IPS DF 19.7 (cell line): ENCODE results near the gene RLN1.
"Not testable (repeated sequence)": the region's sequence is repeated elsewhere in the genome, so short reads cannot be mapped to it uniquely, and the experiment has no call there.

ENCODE experiments used
- DNase-seq: peaks from one replicate; pipeline ENCODE4 v3.0.0-alpha.2; 2013; ENCODE audit warnings: low read depth, low spot score

RLN1 gene

GRCh38 chr9:5326187-5326586, 13.5 kb downstream of the RLN1 start:
- no peak for DNase-seq

GRCh38 chr9:5321601-5322000, 18.1 kb downstream of the RLN1 start:
- DNase-seq, result not testable (repeated sequence)

- no peak for DNase-seq
These were observed 18.6 kb downstream of the RLN1 start for GRCh38 chr9:5321058-5321457.

GRCh38 chr9:5316406-5316805, 23.3 kb downstream of the RLN1 start:
- DNase-seq, result not testable (repeated sequence)

DNA sequence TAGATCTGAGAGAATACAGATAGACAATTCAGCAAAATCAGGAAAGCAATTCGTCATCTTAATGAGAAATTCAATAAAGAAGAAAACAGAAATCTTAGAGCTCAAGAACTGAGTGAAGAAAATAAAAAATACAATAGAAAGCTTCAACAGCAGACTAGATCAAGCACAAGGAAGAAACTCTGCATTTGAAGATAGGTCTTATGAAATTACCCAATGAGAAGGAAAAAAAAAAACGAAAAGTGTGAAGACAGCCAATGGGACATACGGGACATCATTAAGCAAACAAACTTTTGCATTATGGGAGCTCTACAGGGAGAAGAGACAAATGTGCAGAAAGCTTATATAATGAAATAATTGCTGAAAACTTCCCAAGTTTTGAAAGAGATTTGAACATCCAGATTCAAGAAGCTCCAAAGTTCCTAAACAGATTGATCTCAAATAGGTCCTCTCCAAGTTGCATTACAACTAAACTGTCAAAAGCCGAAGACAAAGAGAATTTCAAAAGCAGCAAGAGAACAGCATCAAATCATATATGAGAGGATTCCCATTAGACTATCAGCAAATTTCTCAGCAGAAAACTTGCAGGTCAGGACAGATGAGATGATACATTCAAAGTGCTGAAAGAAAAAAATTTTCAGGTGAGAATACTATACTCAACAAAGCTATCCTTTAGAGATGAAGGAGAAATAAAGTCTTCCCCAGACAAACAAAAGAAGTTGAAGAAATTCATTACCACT, 24.3 kb downstream of the RLN1 start:
- DNase-seq, result no peak

GRCh38 chr9:5310851-5311250, 28.8 kb downstream of the RLN1 start:
- DNase-seq, result no peak

GRCh38 chr9:5305741-5306140, 33.9 kb downstream of the RLN1 start:
- DNase-seq, result no peak

DNA sequence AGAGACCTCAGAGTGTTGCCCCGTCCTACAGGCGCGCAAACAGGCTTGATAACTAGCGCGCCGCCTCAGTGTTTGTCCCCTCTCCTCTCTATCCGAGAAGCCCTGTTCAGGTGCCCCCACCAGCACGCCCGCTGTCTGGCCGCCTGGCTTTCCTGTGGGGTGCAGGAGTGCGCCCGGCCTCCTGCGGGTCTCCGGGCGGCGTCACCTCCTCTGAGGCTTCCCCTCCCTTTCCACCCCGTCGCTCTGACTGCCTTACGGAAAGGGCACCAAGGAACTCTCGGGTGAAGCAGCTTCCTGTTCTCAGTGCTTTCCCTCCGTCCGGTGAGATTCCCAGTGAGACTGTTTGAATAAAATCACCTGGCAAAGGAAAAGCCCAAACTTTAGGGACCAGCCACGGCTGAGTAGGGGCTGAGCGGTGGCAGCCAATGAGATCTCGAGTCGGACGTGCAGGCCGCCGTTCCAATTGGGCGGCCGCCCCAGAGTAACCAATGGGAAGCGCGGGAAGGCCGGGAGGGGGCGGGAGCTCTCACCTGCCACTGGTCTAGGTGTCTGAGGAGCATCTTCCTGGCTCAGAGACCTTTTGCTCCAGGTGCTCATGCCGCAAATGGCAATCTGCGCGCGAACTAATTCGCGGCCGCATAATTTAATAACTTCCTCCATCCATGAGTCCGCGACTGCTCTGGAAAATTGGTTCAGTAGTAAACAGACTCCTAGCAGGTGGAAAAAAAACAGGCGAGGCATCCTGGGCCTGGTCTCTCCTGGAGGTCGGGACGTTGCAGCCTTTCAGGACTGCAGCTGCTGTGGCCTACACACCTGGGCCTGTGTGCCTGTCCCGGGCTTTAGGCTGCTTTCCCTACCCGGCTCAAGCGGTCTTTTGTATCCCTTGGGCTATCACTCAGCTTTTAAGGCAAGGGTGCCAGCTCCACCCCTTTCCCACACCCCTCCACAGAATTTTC, 35.6 kb downstream of the RLN1 start, which contains the start of gene RLN2:
Gene RLN2, minus strand, starts transcription at position 877 of the 956 bp plus-strand sequence. Its CDS starts 136 bp downstream, at position 741.
- DNase-seq, result not testable (repeated sequence)

- DNase-seq, result no peak
These were observed 38.1 kb downstream of the RLN1 start for GRCh38 chr9:5301544-5301943.

DNA sequence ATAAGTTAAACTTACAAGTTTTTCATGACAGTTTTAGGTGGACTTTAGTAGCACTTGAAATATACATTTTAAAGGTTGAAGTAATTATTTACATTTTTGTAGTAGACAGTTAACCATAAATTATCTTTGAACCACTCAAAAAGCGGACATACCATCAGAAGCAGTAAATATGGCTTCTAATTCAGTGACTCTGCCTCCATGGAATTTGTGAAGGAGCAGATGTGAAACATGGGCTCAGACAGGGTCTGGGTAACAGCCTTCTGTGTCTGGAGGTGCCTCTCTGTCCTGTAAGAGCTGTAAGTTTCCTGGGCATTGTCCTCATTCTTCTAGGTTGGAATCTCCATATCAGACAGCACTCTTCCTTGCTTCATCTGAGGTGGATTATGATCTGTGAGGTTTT, 47.5 kb downstream of the RLN1 start:
- DNase-seq, result no peak

- DNase-seq, result no peak
These were observed 51.1 kb downstream of the RLN1 start for GRCh38 chr9:5288591-5288990.

DNA sequence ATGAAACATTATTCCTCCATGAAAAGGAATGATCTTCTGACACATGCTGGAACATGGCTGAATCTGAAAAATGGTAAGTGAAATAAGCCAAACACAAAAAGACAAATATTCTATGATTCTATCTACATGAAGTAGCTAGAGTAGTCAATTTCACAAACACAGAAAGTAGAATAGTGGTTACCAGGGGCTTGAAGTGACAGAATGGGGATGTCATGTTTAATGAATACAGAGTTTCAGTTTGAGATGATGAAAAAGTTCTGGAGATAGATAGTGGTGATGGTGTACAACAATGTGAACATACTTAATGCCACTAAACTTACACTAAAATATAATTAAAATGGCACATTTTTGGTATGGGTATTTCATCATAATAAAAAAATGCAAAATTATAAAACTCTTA, 53.4 kb downstream of the RLN1 start:
- DNase-seq, result no peak
